HL-60 (cell line): ENCODE results near the gene TUT1.

Experiments
- DNase-seq, 2 experiments: peaks; one replicate each; pipeline ENCODE4 v3.0.0-alpha.2; 2010 to 2020; ENCODE audit warnings: low read depth in 1 of 2, low spot score in 1 of 2
- H3K27ac ChIP-seq: fragments of 250-450 bp; sonication (Bioruptor Pico); replicated peaks from 2 replicates; pipeline ENCODE4 v1.5.1; 2020; ENCODE audit warnings: mild to moderate bottlenecking, moderate library complexity
- H3K27me3 ChIP-seq: fragments of 250-450 bp; sonication (Bioruptor Pico); 2 replicates; pipeline ENCODE4 v1.5.1; 2021; ENCODE audit warnings: mild to moderate bottlenecking, moderate library complexity; ENCODE audit not compliant: insufficient read depth, poor library complexity, severe bottlenecking
- H3K4me3 ChIP-seq: replicated peaks from 2 replicates; pipeline ENCODE4 v1.5.1; 2011; ENCODE audit warnings: mild to moderate bottlenecking, control low read depth, low read length; ENCODE audit not compliant: insufficient read depth
- GABPA ChIP-seq: IDR thresholded peaks from 2 replicates; pipeline ENCODE4 v1.6.1; 2012; ENCODE audit warnings: low read depth
- POLR2AphosphoS5 ChIP-seq: IDR thresholded peaks from 2 replicates; pipeline ENCODE4 v1.6.1; 2012; ENCODE audit warnings: low read depth
- REST ChIP-seq: IDR thresholded peaks from 2 replicates; pipeline ENCODE4 v1.6.1; 2012; ENCODE audit warnings: low read depth; ENCODE audit not compliant: insufficient replicate concordance
- SPI1 ChIP-seq: IDR thresholded peaks from 2 replicates; pipeline ENCODE4 v1.6.1; 2012; ENCODE audit warnings: low read depth, mild to moderate bottlenecking, borderline replicate concordance
- TF ChIP-seq, protein P1 (sequence below): IDR thresholded peaks from one replicate; pipeline ENCODE4 v1.5.1; 2011; ENCODE audit warnings: low read length, control low read depth, inconsistent platforms; ENCODE audit not compliant: insufficient read depth

Gene TUT1

GRCh38 chr11:62610403-62610802, 19.1 kb upstream of the TUT1 start:
- TF ChIP-seq GABPA (no peak), REST (no peak)
- TF ChIP-seq, protein P1, sequence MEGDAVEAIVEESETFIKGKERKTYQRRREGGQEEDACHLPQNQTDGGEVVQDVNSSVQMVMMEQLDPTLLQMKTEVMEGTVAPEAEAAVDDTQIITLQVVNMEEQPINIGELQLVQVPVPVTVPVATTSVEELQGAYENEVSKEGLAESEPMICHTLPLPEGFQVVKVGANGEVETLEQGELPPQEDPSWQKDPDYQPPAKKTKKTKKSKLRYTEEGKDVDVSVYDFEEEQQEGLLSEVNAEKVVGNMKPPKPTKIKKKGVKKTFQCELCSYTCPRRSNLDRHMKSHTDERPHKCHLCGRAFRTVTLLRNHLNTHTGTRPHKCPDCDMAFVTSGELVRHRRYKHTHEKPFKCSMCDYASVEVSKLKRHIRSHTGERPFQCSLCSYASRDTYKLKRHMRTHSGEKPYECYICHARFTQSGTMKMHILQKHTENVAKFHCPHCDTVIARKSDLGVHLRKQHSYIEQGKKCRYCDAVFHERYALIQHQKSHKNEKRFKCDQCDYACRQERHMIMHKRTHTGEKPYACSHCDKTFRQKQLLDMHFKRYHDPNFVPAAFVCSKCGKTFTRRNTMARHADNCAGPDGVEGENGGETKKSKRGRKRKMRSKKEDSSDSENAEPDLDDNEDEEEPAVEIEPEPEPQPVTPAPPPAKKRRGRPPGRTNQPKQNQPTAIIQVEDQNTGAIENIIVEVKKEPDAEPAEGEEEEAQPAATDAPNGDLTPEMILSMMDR, result no peak
- no peak overlapping the region for H3K4me3 ChIP-seq
- no peak overlapping the region for H3K27ac ChIP-seq

DNA sequence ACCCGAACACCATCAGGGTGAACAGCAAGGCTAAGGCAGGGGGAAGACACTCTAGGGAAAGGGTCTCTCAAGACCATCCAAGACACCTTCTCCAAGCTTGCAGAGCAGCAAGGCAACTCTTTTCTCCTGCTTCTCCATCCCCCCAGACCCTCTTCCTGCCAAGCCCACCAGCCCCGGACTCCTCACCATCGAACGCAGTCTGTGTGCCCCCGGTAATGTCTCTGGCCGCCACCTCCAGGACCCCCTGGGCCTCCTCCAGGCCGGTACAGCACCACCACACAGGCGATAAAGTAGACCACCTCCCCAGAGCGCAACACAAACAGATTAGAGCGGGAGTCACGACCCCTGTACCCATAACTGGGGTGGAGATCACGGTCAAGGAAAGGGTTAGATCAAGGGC, 17.5 kb upstream of the TUT1 start:
- no peak for DNase-seq
- TF ChIP-seq GABPA (no peak), POLR2AphosphoS5 (no peak), SPI1 (no peak), REST (no peak)
- TF ChIP-seq, protein P1, result no peak
- Histone ChIP-seq H3K27ac (no peak overlapping the region), H3K27me3 (no peaks in the 10 kb centered on the region), H3K4me3 (no peak overlapping the region)

More at GRCh38 chr11:62610403-62610802, 19.1 kb upstream of the TUT1 start:
- no peaks in the 10 kb centered on the region for H3K27me3 ChIP-seq
- no peak for DNase-seq

DNA sequence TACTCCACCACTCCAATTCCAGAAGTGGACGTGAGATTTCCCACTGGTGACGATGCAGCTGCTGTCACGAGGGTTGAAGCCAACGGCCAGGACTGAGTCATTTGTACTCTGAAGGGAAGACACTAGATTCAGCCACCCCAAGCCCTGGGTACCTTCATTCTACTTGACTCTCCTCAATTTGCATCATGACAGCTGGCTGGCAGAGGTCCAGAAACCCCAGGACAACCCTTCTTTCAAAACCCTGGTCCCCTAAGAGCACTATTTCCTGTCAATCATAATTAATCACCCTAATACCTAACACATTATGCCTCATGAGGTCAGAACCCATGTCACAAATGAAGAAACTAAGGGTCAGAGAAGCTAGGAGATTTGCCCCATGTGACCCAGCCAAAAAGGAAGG, 16.4 kb upstream of the TUT1 start:
- DNase-seq, result no peak
- TF ChIP-seq POLR2AphosphoS5 (no peak), GABPA (no peak), REST (no peak), SPI1 (no peak)
- TF ChIP-seq, protein P1, result no peak
- no peak overlapping the region for H3K27ac ChIP-seq
- H3K27me3 ChIP-seq, result no peaks in the 10 kb centered on the region
- H3K4me3 ChIP-seq, result no peak overlapping the region
